H54 (cell line): ENCODE measurements around the gene CRELD2.

Experiments used
- DNase-seq: peaks from one replicate; pipeline ENCODE4 v3.0.0; 2011; ENCODE audit warnings: low spot score, mixed read lengths; ENCODE audit not compliant: insufficient read length
- FAIRE-seq: peaks from 3 replicates; lab custom pipeline; 2011; peaks lifted over from hg19 to GRCh38; lab: Jason Lieb, UNC
- POLR2A ChIP-seq: IDR thresholded peaks from 2 replicates; pipeline ENCODE4 v1.6.1; 2011; ENCODE audit warnings: low read depth, mild to moderate bottlenecking, low read length

CRELD2 gene, protein sequence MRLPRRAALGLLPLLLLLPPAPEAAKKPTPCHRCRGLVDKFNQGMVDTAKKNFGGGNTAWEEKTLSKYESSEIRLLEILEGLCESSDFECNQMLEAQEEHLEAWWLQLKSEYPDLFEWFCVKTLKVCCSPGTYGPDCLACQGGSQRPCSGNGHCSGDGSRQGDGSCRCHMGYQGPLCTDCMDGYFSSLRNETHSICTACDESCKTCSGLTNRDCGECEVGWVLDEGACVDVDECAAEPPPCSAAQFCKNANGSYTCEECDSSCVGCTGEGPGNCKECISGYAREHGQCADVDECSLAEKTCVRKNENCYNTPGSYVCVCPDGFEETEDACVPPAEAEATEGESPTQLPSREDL

DNA sequence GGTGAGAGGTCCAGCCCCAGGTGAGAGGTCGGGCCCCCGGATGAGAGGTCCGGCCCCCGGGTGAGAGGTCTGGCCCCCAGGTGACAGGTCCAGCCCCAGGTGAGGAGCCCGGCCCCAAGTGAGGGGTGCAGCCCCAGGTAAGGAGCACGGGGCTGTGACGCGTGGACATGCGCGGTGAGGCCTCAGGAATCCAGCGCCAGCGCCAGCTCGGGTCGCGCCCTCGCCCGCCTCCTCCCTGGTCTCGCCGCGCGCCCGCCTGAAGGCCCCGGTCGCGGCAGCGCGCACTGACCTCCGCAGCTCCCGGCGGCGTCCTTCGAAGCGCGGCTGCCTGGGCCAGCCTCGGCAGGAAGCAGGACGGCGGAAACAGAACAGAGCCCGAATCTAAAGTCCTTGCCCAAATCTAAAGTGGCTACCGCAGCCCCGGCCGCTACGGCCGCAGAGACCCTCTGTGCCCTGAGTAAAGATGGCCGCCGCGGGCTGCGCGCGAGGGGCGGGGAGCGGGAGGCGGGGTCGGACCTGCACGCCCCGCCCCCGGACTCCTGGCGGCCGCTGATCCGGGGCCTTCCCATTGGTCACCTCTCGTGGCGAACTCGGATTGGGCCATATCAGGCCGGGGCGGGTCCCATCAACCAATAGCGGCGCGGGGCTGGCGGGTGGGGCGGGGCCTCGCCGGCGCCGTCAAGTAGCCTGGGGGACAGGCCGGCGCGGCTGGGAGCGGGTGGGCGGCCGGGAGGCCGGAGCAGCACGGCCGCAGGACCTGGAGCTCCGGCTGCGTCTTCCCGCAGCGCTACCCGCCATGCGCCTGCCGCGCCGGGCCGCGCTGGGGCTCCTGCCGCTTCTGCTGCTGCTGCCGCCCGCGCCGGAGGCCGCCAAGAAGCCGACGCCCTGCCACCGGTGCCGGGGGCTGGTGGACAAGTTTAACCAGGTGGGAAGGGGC lies at the start of gene CRELD2, which contains the start of gene ALG12:
Gene CRELD2 (plus strand): TSS at position 661 of the 937 bp plus-strand sequence. CDS start 136 bp downstream, at position 797.
Gene ALG12 (minus strand): TSS at position 465 of the 937 bp plus-strand sequence. CDS start 4,673 bp downstream, outside the sequence.
- no peak for FAIRE-seq
- peak; percentile 86 for TF ChIP-seq POLR2A
- peak; percentile 93 for DNase-seq

DNA sequence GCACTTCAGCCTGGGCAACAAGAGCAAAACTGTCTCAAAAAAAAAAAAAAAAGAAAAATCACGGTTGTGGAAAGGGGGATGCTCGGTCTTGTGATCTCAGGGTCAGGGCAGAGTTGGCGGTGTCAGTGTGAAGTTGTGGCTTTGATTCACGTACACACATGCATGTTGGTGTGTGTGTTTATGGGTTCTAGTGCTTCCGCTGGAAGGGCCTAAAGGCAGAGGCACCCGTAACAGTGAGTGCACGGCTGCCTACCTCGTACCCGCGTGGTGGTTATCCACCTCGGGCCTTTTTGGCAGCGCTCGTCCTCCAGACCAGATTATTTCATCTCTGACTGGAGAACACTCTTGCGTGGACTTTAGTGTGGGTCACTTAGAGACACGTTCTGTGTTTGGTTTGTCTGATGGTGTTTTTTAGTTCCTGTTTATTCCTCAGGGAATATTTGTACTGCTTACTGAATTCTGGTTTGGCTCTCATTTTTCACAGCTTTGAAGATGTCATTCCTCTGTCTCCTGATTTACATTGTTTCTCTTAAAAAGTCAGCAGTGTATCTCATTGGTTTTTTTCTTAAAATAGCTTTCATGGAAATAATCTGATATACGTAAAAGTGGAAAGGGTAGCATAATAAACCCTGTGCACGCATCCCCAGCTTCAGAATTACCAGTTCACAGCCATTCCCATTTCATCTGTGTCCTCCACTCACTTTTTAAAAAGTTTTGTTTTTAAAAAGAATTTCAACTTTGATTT lies 49.2 kb upstream of the CRELD2 start:
- TF ChIP-seq POLR2A, result no peak
- FAIRE-seq (no peak), DNase-seq (no peak)

DNA sequence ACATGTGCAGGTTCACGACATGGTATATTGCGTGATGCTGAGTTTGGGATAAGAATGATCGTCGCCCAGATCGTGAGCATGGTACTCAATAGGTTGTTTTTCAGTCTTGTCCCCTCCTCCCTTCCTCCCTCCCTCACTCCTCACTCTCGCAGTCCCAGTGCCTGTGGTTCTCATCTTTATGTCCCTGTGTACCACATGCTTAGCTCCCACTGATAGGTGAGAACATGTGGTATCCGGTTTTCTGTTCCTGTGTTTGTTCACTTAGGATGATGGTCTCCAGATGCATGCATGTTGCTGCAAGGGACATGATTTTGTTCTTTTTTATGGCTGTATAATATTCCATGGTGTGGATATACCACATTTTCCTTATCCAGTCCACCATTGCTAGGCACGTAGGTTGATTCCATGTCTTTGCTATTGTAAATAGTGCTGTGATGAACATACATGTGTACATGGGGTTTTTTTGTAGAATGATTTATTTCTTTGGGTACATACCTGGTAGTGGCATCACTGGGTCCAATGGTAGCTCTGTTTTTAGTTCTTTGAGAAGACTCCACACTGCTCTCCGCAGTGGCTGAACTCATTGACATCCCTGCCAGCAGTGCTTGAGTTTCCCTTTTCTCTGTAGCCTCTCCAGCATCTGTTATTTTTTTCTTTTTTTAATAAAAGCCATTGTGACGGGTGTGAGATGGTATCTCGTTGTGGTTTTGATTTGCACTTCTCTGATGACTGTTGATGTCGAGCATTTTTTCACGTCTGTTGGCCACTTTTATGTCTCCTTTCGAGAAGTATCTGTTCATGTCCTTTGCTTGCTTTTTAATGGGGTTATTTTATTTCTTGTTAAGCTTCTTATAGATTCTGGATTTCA lies 48.4 kb upstream of the CRELD2 start:
- TF ChIP-seq POLR2A, result no peak
- DNase-seq, result no peak
- no peak for FAIRE-seq

DNA sequence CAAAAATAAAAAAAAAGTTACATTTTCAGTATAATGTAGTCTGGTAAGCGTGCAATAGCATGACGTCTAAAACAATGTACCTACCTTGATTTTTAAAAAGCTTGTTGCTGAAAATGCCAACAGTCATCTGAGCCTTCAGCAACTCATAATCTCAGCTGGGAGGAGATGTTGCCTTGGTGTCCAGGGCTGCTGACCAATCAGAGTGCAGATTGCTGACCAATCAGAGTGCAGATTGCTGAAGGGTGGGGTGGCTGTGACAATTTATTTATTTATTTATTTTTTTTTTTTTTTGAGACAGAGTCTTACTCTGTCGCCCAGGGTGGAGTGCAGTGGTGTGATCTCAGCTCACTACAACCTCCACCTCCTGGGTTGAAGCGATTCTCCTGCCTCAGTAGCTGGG lies 47.0 kb upstream of the CRELD2 start:
- FAIRE-seq (no peak), DNase-seq (no peak)
- no peak for TF ChIP-seq POLR2A

DNA sequence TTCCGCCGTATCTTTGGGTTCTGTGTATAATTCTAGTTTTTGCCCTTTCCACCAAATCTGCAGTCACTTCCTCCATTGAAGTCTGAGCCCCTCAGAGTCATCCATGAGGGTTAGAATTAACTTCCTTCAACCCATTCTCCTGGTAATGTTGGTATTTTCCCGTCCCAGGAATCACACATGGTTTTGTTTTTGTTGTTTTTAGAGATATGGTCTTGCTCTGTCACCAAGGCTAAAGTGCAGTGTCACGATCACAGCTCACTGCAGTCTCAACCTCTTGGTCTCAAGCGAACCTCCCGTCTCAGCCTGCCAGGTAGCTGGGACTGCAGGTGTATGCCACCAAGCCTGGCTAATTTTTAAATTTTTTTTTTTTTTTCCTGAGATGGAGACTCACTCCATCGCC lies 46.1 kb upstream of the CRELD2 start:
- no peak for TF ChIP-seq POLR2A
- FAIRE-seq, result no peak
- DNase-seq, result no peak

DNA sequence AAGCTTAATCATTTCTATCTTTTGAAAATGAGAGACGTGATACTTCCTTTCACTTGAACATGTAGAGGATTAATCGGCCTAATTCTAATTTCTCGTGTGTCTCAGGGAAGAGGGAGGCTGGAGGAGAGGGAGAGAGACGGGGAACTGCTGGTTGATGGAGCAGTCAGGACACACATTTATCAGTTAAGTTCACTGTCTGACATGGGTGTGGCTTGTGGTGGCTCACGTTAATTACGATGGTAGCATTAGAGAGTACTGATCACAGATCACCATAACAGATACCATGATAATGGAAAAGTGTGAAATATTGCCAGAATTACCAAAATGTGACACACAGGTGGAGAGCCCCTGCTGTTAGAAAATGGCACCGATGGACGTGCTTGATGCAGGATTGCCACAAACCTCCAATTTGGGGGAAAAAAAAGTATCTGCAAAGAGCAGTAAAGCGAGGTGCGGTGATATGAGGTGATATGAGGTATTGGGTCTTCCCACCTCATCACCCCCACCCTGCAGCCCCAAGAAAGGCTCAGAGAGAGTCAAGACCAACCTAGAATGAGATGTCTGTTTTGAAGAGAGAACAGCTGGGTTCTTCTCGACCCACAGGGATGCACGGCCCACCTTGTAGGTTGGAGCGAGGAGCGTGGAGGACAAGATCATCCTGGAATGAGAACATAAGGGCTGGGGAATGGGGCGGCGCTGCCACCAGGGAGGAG lies 45.0 kb upstream of the CRELD2 start:
- DNase-seq (no peak), FAIRE-seq (no peak)
- TF ChIP-seq POLR2A, result no peak

DNA sequence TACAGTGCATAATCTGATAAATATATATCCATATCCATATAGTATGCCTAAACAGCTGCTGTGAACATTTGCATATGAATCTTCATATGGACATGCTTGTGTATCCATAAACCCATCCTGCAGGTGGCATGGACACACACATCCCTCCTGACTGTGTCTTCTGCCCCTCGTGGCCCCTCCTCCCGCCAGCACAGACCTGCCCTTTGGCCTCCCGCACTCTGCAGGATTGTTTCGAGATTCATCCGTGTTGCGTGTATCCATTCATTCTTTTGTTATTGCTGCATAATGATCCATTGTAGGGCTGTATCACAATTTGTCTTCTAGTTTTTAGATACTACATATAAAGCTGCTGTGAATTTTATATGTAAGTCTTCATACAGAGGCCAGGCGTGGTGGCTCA lies 40.8 kb upstream of the CRELD2 start:
- no peak for TF ChIP-seq POLR2A
- FAIRE-seq, result no peak

GRCh38 chr22:49878206-49878605 lies 40.2 kb upstream of the CRELD2 start:
- TF ChIP-seq POLR2A, result no peak
- no peak for DNase-seq
- no peak for FAIRE-seq

More for the DNA sequence above, 40.8 kb upstream of the CRELD2 start:
- DNase-seq, result no peak

- no peak for TF ChIP-seq POLR2A
- no peak for DNase-seq
- FAIRE-seq, result no peak
Observed at GRCh38 chr22:49879871-49880270, 38.6 kb upstream of the CRELD2 start.

DNA sequence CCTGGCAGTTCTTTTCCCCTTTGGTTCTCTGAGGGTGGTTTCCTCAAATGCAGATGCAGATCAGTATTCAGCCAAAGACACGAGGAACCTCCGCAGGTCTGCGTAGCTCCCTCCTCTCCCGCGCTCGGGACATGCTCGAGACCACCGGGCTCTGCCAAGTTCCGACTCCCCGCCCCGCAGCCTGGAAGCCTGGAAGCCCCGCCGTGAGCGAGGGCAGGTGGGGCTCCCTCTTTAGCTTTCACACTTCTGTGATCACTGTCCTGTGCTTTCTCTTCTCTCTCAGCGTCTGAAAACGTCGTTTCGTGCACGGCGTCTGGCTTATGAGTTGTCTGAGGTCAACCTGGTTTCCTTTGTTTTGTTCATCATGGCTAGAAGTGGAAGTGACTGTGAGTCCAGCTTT lies 38.2 kb upstream of the CRELD2 start:
- DNase-seq (no peak), FAIRE-seq (no peak)
- no peak for TF ChIP-seq POLR2A

GRCh38 chr22:49881856-49882255 lies 36.6 kb upstream of the CRELD2 start:
- no peak for DNase-seq
- TF ChIP-seq POLR2A, result no peak
- FAIRE-seq, result no peak
